Aorta (tissue), 5 donors: ENCODE results near the gene NT5C. TPM values are rescaled to one million over a fixed set of nuclear protein-coding genes. Genes with fewer than 3 reads are reported as not detected.

ENCODE experiments used
- ATAC-seq: fragments of 200-7000 bp; cut with Tn5 transposase; one replicate; pipeline ENCODE4 v1.9.1; 2022; ENCODE audit warnings: moderate library complexity; ENCODE audit not compliant: low FRiP score
- DNase-seq, 2 donors: peaks; one replicate each; pipeline ENCODE4 v3.0.0-alpha.2; 2020
- H3K27ac ChIP-seq, 2 donors: one replicate each; pipeline ENCODE4 v1.5.1; 2013; ENCODE audit warnings: low read length in 2 of 2, mild to moderate bottlenecking in 2 of 2, moderate library complexity in 2 of 2, control low read depth in 1 of 2, inconsistent platforms in 1 of 2, low read depth in 1 of 2
- H3K27me3 ChIP-seq, 2 donors: one replicate each; pipeline ENCODE4 v1.6.1; 2013; ENCODE audit warnings: control low read depth in 1 of 2, low read length in 1 of 2, mild to moderate bottlenecking in 1 of 2, moderate library complexity in 1 of 2; ENCODE audit not compliant: insufficient read depth in 2 of 2, control insufficient read depth in 1 of 2
- H3K36me3 ChIP-seq, 2 donors: one replicate each; pipeline ENCODE4 v1.6.1; 2013; ENCODE audit warnings: control low read depth in 1 of 2, low read length in 1 of 2, mild to moderate bottlenecking in 1 of 2; ENCODE audit not compliant: insufficient read depth in 2 of 2, control insufficient read depth in 1 of 2
- H3K4me1 ChIP-seq, 2 donors: one replicate each; pipeline ENCODE4 v1.6.1; 2013; ENCODE audit warnings: low read length in 2 of 2, control low read depth in 1 of 2, mild to moderate bottlenecking in 1 of 2, moderate library complexity in 1 of 2; ENCODE audit not compliant: insufficient read depth in 2 of 2, control insufficient read depth in 1 of 2
- H3K4me3 ChIP-seq, 2 donors: one replicate each; pipeline ENCODE4 v1.5.1; 2013; ENCODE audit warnings: low read length in 2 of 2, control low read depth in 1 of 2, mild to moderate bottlenecking in 1 of 2
- H3K9me3 ChIP-seq: one replicate; pipeline ENCODE4 v1.6.1; 2013; ENCODE audit warnings: mild to moderate bottlenecking, low read length; ENCODE audit not compliant: control insufficient read depth
- WGBS, 2 donors: extraction: QIAGEN DNeasy Blood & Tissue Kit; methylation state at CpG; one replicate each; pipeline ENCODE4 v1.1.7; 2013; 5-methylcytosine and 5-hydroxymethylcytosine counted together
- intact Hi-C, 2 donors: fragments of 100-400 bp; cut with DNase I; formaldehyde crosslinking; loops; one replicate each; pipeline versions ENCODE4 v1.14.2 to v1.15.0; 2022
- polyA plus RNA-seq, 2 donors: library from polyadenylated mRNA; stranded (reverse); fragments of 200-250 nt; gene quantifications; one replicate each; pipeline ENCODE4 v1.2.3, GENCODE V29; 2013
- total RNA-seq, 2 donors: library from RNA; stranded (reverse); fragmentation: NEBNext Ultra II Directional; extraction: Animal tissue kit (Norgen Biotek cat#: 25700); gene quantifications; one replicate each; pipeline ENCODE4 v1.2.1, GENCODE V29; 2021
- donor health status: healthy with polysubstance abuse.
- donor health status: Bipolar disorder and iron deficiency.
- donor health status: DM: no; HTN: no; CAD: no.
- donor health status: DM: no; HTN: no; CAD: no.
- donor health status: DM: yes; HTN: yes; CAD: no.

Gene NT5C
- total and polyA plus RNA-seq, 4 donors = 24.7 to 93.0 (median 29.1) TPM

DNA sequence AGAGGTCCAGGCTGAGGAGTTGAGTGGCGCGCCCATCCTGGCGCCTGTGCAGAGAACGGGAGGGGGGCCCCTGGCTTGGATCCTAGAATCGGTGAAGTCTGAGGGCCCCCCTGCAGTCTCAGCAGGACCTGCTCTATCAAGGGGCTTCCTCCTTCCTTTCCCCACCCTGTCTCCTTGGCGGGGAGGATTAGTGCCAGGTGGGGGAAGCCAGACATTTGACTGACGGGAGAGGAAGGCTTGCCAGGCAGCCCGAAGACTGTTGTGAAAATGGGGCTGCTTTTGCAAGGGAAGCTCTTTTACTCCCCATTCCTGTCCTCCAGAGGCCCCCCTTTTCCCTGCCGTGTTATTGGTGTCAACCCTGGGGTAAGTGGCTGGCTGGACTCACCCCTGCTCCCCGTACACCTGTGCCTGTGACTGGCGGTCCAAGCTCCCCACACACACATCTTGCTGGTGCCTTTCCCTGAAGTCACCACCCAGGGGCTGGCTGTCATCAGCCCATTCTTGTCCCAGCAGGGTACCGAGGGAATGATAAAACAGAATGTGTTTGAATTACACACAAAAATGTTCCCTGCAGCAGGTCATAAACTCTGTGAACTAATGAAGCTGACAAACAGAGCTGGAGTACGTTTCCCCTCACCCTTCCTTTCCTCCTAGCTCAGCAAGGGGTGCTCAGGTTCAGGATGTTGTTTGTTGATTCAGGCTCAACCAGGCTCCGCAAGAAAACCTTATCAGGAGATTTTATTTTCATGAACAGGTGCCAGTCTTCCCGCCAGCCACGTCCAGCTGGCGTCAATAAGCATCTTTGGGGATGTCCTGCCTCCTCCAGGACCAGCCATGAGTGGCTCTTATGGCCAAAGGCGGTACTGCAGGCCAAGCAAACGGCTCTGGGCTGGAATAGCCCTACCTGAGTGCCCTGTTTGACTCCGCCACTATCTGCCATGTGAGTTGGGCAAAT lies 26.1 kb downstream of the NT5C start:
- Histone ChIP-seq H3K36me3 (no peaks in the 10 kb centered on the region), H3K4me1 (no peaks in the 10 kb centered on the region), H3K27ac (no peak overlapping the region), H3K27me3 (no peaks in the 10 kb centered on the region), H3K4me3 (no peak overlapping the region), H3K9me3 (no peaks in the 10 kb centered on the region)
- DNase-seq (peak in 1 of 2 donors; percentile 86), ATAC-seq (peak; percentile 62)
- intact Hi-C loops = loop anchor here in 1 of 2 donors (5.0 kb wide), 2 partner anchors 58 to 143 kb away; partner anchors contain the start of genes ATP5PD and KCTD2
- 28 to 32% methylated on average over 20 of the region's 20 CpGs for WGBS, 2 donors

DNA sequence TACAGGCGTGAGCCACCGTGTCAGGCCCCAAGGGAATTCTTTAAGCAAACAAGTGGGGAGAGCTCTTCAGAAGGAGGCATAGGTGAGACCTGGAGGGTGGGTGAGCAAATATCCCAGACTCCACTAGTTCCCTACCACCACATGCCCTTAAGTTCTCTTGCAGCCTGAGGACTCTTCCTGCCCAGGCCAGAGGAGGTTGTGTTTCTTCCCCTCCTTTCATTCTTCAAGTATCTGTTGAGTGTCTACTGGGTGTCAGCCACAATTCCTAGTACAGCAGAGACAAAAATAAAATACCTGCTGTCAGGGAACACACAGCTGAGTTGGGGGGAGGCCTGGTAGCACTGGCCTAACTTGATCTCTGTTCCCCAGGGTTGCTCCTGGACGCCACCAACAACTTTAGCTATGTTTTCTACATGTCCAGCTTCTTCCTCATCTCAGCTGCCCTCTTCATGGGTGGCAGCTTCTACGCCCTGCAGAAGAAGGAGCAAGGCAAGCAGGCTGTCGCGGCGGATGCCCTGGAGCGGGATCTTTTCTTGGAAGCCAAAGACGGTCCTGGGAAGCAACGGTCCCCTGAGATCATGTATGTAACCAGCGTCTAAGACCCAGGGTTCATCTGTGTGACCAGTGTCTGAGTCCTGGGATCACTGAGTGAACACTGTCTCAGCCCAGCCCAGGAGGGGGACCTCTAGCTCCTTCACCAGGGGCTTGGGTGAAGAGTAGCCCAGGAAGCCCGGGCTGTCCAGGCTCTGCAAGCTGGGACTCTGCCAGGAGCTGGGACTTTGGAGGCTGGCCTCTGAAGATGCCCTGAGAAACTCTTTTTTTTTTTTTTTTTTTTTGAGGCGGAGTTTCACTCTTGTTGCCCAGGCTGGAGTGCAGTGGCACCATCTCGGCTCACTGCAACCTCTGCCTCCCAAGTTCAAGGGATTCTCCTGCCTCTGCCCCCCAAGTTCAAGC lies 27.7 kb downstream of the NT5C start:
- H3K4me1 ChIP-seq = no peaks in the 10 kb centered on the region
- no peaks in the 10 kb centered on the region for H3K27me3 ChIP-seq
- WGBS, 2 donors = 85 to 86% methylated on average over 13 to 14 of the region's 14 CpGs
- DNase-seq (no peak), ATAC-seq (no peak)
- no peak overlapping the region for H3K4me3 ChIP-seq
- H3K9me3 ChIP-seq = no peaks in the 10 kb centered on the region
- intact Hi-C loops = no loop called here
- H3K36me3 ChIP-seq = no peaks in the 10 kb centered on the region
- no peak overlapping the region for H3K27ac ChIP-seq

DNA sequence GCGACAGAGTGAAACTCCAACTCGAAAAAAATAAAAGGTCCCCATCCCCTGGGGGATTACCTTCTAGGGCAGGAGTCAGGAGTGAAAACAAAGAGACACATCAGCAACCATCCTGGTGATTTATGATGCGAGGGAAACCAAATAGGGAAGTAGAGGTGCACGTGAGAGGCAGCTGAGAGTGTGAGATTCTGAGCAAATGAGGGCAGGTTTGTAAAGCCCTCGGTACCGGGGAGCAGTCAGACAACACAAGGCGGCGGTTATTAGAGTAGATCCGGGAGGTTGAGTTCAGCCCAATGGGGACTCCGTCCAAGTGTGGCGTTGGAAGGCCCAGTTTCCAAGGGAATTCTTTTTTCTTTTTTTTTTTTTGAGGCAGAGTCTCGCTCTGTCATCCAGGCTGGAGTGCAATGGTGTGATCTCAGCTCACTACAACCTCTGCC lies 29.1 kb downstream of the NT5C start:
- ATAC-seq (no peak), DNase-seq (no peak)
- H3K27ac ChIP-seq = no peak overlapping the region
- H3K9me3 ChIP-seq = no peaks in the 10 kb centered on the region
- H3K27me3 ChIP-seq = no peaks in the 10 kb centered on the region
- H3K36me3 ChIP-seq = no peaks in the 10 kb centered on the region
- WGBS, 2 donors = 47 to 53% methylated on average over 12 of the region's 12 CpGs
- H3K4me1 ChIP-seq = no peaks in the 10 kb centered on the region
- intact Hi-C loops = no loop called here
- no peak overlapping the region for H3K4me3 ChIP-seq

DNA sequence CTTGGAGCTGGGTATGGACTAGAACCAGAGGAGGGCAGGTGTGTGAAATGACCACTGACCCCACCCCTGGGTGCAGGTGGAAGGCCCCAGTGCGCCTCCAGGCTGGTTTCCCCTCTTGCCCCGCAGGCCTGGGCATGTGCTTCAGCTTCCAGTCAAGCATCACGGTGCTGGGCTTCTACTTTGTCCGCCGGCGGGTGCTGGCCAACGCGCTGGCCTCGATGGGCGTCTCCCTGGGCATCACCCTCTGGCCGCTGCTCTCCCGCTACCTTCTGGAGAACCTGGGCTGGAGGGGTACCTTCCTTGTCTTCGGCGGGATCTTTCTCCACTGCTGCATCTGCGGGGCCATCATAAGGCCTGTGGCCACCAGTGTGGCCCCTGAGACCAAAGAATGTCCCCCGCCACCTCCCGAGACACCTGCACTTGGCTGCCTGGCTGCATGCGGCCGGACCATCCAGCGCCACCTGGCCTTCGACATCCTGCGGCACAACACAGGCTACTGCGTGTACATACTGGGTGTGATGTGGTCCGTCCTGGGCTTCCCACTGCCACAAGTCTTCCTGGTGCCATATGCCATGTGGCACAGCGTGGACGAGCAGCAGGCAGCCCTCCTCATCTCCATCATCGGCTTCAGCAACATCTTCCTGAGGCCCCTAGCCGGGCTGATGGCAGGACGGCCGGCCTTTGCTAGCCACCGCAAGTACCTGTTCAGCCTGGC lies 31.5 kb downstream of the NT5C start:
- intact Hi-C loops = no loop called here
- DNase-seq (no peak), ATAC-seq (no peak)
- Histone ChIP-seq H3K4me3 (no peak overlapping the region), H3K4me1 (no peaks in the 10 kb centered on the region), H3K27ac (no peak overlapping the region), H3K9me3 (no peaks in the 10 kb centered on the region), H3K36me3 (no peaks in the 10 kb centered on the region), H3K27me3 (no peaks in the 10 kb centered on the region)
- WGBS, 2 donors = 97% methylated on average over 31 of the region's 31 CpGs

DNA sequence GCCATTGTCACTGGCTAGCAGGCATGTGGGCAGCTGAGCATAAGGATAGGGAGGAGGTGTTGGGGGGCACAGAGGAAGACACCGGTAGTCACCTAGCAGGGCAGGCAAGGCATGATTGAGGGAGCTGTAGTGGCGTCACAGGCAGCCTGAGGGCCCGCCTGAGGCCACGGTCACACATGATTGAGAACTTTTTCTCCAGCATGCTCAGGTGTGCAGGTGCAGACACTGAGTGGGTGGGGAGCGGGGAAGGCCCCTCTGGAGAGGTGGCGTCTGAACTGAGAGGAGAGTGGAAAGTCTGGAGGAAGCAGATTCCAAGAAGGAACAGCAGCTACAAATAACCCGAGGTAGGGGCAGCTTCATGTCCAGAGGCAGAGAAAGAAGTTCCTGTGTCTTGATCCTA lies 32.7 kb downstream of the NT5C start:
- 95 to 98% methylated on average over 7 of the region's 7 CpGs for WGBS, 2 donors
- intact Hi-C loops = no loop called here

DNA sequence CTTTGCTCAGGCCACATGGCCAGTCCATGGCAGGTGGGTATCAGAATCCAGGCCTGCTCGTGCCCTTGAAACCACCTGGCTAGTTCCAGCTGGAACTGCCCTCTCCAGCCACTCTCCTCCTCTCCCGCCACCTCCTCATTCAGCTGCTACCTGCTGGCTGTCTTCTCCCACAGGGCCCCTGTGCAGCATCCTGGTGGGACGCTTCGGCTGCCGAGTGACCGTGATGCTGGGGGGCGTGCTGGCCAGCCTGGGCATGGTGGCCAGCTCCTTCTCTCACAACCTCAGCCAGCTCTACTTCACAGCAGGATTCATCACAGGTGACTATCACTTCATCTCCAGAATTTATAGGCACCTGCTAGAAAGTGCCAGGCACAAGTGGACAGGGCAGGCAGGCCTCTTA lies 33.7 kb downstream of the NT5C start:
- intact Hi-C loops = no loop called here
- H3K4me3 ChIP-seq = no peak overlapping the region
- H3K27ac ChIP-seq = no peak overlapping the region
- 95 to 96% methylated on average over 7 of the region's 7 CpGs for WGBS, 2 donors
- DNase-seq (no peak), ATAC-seq (no peak)
- H3K9me3 ChIP-seq = no peaks in the 10 kb centered on the region
- no peaks in the 10 kb centered on the region for H3K27me3 ChIP-seq
- no peaks in the 10 kb centered on the region for H3K36me3 ChIP-seq
- H3K4me1 ChIP-seq = no peaks in the 10 kb centered on the region

More for the DNA sequence above, 32.7 kb downstream of the NT5C start:
- Histone ChIP-seq H3K36me3 (no peaks in the 10 kb centered on the region), H3K4me3 (no peak overlapping the region), H3K9me3 (no peaks in the 10 kb centered on the region), H3K27ac (no peak overlapping the region), H3K4me1 (no peaks in the 10 kb centered on the region), H3K27me3 (no peaks in the 10 kb centered on the region)
- no peak for ATAC-seq
- no peak for DNase-seq

DNA sequence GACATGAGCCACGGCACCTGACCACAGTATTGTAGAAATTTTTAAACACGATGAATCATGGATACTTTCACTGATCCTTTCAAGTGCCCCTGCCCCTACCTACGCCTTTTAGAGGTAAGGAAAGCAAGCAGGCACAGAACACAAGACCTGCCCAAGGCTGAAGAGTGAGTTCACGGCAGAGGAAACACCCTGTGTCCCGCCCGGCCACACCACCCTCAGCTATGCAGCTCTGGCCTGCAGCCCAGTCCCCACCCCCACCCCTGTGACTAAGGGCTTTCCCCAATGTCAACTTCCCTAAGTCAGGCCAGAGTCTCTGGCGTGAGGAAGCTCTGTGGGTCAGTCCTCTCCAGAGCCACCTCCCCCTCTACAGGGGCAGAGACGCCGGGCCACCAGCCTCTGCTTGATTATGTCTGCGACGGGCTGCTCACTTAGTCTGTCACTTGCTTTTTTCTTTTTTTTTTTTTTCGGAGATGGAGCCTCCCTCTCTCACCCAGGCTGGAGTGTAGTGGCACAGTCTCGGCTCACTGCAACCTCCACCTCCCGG lies 35.4 kb downstream of the NT5C start:
- intact Hi-C loops = no loop called here
- no peaks in the 10 kb centered on the region for H3K36me3 ChIP-seq
- peak; percentile 37 for ATAC-seq
- 57 to 58% methylated on average over 12 to 14 of the region's 14 CpGs for WGBS, 2 donors
- no peaks in the 10 kb centered on the region for H3K27me3 ChIP-seq
- H3K4me1 ChIP-seq = no peaks in the 10 kb centered on the region
- no peaks in the 10 kb centered on the region for H3K9me3 ChIP-seq
- H3K27ac ChIP-seq = no peak overlapping the region
- peak; percentile 80 to 82 for DNase-seq
- no peak overlapping the region for H3K4me3 ChIP-seq

DNA sequence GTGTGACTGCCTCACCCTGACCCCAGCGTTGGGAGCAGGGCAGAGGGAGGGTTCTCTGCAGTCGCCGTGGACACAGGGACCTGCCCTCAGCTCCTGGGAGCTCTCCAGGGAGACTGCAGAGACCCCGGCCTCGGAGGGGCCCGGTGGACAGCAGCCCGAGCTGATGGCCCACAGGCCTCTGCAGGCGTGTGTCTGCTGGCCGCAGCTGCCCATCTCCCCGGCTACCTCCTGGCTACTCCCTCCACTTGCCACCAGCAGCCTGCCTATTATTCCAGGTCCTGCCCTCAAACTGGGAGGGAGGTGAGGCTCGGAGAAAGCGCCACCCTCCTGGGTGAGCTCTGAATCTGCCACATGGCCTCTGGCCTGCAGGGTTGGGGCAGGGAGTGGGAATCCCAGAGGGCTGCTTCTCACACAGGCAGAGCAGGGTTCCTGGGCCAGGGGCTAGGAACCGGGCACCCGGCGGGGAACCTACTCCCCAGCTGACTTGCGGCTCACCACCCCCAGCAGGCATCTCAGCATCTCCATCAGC lies 36.6 kb downstream of the NT5C start:
- WGBS, 2 donors = 80 to 81% methylated on average over 15 to 16 of the region's 16 CpGs
- no peak overlapping the region for H3K4me3 ChIP-seq
- no peaks in the 10 kb centered on the region for H3K36me3 ChIP-seq
- no peaks in the 10 kb centered on the region for H3K9me3 ChIP-seq
- intact Hi-C loops = no loop called here
- no peaks in the 10 kb centered on the region for H3K27me3 ChIP-seq
- DNase-seq (no peak), ATAC-seq (no peak)
- H3K4me1 ChIP-seq = no peaks in the 10 kb centered on the region
- no peak overlapping the region for H3K27ac ChIP-seq
